T-helper 1 cell treated with Interleukin-12 subunit alpha and Interleukin-12 subunit beta and Interleukin-4 antibody, amounts not matched to agents 30 ng/mL and 1 ng/mL, for 36 hours (primary cell): ENCODE measurements around the gene GAS2L1. TPM values are rescaled to one million over a fixed set of nuclear protein-coding genes. Genes with fewer than 3 reads are reported as not detected.

Source experiments
- intact Hi-C: fragments of 100-400 bp; cut with micrococcal nuclease; formaldehyde crosslinking; loops from one replicate; pipeline ENCODE4 v1.15.1; 2024
- total RNA-seq: library from RNA; stranded (reverse); gene quantifications from 2 replicates; pipeline ENCODE4 v1.2.3, GENCODE V29; 2022

Gene GAS2L1
- total RNA-seq, 1 donor from 2014 or later, result 2.7 TPM

DNA sequence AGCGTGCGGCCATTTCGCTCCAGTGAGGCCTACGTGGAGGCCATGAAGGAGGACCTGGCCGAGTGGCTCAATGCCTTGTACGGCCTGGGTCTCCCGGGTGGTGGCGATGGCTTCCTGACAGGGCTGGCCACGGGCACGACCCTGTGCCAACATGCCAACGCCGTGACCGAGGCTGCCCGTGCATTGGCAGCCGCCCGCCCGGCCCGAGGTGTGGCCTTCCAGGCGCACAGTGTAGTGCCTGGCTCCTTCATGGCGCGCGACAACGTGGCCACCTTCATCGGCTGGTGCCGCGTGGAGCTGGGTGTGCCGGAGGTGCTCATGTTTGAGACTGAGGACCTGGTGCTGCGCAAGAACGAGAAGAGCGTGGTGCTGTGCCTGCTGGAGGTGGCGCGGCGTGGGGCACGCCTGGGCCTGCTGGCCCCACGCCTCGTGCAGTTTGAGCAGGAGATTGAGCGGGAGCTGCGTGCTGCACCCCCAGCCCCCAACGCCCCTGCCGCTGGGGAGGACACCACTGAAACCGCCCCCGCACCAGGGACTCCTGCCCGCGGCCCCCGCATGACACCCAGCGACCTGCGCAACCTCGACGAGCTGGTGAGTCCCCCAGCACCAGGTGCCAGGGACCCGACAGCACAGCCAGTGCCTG lies 1.8 kb downstream of the GAS2L1 start:
- intact Hi-C loops, result loop anchor here (5.0 kb wide), 1 partner anchor 79 kb away; the partner anchor contains the start of gene AP1B1

DNA sequence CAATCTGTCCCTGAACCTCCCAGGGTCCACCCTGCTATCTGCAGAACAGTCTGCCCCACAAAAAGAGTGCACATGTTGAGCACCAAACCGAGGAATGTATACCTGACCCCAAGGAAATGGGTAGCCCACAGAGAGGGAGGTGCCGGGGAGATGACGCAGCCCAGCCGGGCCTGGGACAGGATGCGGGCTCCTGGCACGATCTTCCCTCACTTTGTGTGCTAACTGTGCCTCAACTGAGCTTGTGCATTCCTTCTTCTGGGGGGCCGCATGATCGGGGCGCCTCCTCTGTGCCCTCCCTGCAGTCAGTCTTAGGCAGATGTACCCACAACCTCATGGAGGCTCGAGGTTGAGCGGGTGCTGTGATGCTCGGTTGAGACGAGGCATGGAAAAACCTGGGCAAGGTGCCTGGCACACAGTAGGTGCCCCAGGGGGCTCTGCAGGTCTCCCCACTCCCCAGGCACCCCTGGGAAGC lies 2.4 kb downstream of the GAS2L1 start:
- intact Hi-C loops, result loop anchor here (5.0 kb wide), 1 partner anchor 78 kb away; the partner anchor contains the start of gene AP1B1

DNA sequence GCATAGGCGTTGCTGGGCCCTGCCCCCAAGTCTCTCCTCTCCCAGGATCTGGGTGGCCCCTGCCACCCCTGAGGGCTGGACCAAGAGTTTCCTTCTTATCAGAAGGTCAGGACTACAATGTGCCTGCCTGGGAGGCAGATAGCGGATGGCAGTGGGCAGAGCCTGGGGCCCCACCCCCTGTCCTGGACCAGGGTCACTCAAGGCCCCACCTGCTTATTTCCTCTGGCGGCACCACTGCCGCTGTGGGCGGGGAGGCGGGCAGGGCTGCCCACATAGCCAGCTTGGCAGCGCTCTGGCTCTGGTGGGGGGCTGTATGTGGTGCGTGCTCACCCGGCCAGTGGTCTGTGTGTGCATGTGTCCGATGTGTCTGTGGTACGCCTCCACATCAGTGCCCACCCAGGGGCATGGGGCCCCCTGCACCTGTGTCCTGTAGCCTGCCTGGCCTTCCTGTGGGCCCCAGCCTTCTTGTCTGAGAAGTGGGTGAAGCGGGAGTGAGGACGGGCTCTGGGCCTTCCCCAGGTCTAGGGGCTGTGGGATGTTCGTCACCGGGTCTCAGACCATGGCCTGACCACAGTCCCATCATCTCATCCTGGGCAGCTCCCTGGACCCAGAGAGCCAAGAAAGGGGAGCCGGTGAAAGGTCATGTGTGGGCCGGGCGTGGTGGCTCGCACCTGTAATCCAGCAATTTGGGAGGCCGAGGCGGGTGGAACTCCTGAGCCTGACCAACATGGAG lies 3.0 kb downstream of the GAS2L1 start:
- intact Hi-C loops, result loop anchor here (5.0 kb wide), 1 partner anchor 78 kb away; the partner anchor contains the start of gene AP1B1

DNA sequence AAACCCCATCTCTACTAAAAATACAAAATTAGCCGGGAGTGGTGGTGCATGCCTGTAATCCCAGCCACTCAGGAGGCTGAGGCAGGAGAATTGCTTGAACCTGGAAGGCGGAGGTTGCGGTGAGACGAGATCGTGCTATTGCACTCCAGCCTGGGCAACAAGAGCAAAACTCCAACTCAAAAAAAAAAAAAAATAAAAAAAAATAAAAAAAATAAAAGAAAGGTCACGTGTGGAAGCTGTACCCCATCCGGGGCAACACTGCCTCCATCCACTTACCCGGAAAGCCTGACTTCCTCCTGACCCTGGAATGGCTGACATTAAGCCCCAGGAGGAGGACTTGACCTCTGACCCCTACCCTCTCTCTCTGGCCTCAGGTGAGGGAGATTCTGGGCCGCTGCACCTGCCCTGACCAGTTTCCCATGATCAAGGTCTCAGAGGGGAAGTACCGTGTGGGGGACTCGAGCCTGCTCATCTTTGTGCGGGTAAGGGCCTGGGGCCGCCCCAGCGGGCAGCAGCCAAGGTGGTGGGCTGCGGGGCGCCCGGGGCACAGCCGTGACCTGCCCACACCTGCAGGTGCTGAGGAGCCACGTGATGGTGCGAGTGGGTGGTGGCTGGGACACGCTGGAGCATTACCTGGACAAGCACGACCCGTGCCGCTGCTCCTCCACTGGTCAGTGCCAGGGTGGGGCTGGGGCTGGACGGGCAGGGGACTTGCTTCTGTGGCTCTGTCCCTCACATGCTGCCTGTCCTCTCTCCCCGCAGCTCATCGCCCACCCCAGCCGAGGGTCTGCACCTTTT lies 3.8 kb downstream of the GAS2L1 start:
- intact Hi-C loops, result no loop called here

DNA sequence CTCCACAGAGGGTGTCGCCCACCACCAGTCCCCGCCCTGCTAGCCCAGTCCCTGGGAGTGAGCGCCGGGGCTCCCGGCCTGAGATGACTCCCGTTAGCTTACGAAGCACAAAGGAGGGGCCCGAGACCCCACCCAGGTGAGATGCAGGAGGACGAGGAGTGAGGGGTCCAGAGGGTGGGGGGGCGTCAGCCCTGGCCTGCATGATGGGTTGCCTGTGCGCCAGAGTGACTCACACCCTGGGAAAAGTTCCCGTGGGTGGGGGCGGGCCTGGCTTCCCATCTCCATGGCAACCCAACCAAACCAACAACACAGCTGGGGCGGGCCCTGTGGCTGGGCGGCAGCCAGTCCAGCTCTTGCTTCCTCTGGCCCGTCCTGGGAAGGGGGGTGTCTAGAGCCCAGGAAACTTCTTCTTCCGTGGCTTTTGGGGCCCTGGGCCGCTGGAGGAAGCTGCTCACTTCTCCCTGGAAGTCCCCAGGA lies 4.5 kb downstream of the GAS2L1 start:
- intact Hi-C loops, result no loop called here

DNA sequence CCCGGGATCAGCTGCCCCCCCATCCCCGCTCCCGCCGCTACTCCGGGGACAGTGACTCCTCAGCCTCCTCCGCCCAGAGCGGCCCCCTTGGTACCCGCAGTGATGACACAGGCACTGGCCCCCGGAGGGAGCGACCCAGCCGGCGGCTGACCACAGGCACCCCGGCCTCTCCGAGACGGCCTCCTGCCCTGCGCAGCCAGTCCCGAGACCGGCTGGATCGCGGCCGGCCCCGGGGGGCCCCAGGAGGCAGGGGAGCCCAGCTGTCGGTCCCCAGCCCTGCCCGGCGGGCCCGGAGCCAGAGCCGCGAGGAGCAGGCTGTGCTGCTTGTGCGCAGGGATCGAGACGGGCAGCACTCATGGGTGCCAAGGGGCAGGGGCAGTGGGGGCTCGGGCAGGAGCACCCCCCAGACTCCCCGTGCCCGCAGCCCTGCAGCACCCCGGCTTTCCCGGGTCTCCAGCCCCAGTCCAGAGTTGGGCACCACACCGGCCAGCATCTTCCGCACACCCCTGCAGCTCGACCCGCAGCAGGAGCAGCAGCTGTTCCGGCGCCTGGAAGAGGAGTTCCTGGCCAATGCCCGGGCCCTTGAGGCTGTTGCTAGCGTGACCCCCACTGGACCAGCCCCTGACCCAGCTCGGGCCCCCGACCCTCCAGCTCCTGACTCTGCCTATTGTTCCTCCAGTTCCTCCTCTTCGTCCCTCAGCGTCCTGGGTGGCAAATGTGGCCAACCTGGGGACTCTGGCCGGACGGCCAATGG lies 5.2 kb downstream of the GAS2L1 start:
- intact Hi-C loops, result no loop called here

DNA sequence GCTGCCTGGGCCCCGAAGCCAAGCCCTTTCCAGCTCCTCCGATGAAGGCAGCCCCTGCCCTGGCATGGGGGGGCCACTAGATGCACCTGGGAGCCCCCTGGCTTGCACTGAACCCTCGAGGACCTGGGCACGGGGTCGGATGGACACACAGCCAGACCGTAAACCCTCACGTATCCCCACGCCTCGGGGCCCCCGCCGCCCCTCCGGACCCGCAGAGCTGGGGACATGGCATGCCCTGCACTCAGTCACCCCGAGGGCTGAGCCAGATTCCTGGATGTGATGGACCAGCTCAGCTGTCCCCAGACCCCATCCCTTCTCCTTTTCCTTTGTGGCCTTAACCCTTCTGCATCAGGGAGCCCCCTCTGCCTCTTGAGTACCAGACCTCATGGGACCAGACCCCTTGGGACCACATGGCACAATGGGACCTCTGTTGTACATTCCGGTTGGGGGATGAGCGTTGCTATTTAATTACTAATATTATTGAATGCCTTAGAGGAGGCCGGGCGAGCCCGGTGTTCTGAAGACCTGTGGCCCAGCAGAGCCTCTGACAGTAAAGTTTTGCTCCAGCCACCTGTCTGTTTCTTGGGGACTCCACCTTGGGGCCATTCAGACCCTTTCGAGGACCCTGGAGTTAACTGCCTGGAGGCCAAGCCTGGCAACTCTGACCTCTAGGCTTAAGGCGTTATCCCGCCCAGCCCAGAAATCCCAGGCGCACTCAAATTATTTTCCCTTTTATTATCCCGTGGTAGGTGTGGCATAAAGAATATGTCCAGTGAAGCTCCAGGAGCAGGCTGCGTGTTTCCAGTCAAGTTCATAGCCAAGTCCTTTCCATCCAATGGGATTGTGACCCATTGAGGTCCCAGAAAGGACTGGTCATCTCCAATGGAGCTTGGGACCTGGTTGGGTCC lies 6.0 kb downstream of the GAS2L1 start:
- intact Hi-C loops, result no loop called here

DNA sequence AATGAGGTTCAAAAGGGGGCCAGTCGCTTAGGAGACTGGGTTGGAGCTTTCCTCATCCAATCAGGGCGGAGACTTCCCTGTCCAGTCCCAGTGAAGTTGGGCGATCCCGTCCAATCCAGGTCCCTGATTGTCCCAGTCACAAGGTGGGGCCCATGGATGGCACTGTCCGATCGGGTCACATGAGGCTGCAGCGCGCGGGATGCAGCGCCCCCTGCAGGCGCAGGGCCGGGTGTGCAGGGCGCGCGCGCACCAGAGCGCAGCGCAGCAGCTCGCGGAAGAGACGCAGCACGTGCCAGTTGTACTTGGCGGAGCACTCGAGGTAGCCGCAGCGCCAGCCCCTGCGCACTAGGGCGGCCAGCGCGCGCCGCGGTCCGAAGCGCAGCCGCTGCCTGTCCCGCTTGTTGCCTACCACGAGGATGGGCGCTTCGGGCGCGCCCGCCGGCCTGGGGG lies 6.7 kb downstream of the GAS2L1 start:
- intact Hi-C loops, result no loop called here

DNA sequence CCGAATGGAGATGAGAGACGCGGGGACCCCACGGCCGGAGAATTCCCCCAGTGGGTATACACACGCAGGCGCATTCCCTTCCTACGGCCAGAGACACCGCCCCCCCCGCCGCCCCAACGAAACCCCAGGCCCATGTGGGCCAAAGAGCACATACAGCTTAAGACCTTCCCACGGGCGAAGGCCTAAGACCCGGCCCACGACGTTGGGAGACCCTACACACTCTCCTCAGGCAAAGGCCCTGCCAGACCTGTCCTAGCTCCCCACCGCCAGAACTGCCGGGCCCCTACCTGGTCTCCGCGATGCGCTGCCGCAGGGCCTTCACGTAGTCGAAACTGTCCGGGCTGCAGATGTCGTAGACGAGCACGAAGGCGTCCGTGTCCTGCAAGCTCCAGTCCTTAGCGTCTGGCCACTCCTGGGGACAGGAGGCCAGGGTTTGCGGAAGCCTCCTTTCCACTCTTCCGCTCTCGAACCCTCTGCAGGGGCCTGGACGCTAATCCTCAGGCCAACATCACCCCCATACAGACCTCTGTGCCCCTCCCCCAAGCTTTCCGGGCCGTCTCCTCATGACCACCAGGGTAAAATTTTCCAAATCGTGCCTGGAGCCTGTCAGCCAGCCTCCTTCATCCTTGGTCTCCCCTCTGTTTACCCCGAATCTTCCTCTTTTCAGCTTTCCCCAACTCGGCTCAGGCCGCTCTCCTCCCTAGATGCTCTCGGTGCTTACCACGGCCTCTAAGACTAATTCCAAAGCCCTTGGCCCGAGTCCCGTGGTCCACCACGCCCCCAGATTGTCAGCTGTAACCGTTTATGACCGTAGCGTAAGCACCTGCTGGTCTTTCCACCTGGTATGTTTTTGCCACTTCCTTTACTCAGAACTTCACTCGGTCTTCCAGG lies 7.4 kb downstream of the GAS2L1 start:
- intact Hi-C loops, result no loop called here

DNA sequence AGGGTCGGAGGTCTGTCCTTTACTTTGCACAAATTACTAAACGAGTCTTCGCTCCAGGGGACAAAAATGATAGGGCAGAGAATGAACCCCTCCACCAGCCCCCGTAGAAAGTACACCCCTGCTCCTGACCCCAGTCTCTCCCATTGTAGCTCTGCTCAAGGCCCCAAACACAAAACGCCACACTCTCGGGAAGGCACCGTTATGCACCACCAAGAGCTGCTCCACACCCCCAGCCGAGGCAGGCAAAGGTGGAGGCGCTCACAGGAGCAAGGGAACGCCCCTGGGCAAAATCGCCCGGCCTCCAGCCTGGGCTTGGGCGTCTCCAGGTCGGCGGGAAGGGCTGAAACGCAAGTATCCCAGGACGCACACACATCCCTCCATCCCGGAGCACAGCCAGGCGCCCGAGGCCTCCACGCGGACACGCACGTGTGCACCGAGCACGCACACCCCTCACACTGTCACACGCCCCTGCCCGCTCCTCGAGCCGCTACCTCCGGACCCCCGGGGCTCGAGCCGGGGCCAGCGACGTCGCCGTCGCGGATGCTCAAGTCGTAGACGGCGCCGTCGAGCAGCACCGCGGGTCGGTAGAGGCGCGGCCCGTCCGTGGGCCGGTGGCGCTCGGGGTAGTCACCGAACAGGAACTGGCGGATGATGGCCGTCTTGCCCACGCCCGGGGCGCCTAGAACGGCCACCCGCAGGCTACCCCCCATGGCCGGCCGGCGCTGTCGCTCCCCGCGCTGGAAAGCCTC lies 8.3 kb downstream of the GAS2L1 start:
- intact Hi-C loops, result no loop called here

DNA sequence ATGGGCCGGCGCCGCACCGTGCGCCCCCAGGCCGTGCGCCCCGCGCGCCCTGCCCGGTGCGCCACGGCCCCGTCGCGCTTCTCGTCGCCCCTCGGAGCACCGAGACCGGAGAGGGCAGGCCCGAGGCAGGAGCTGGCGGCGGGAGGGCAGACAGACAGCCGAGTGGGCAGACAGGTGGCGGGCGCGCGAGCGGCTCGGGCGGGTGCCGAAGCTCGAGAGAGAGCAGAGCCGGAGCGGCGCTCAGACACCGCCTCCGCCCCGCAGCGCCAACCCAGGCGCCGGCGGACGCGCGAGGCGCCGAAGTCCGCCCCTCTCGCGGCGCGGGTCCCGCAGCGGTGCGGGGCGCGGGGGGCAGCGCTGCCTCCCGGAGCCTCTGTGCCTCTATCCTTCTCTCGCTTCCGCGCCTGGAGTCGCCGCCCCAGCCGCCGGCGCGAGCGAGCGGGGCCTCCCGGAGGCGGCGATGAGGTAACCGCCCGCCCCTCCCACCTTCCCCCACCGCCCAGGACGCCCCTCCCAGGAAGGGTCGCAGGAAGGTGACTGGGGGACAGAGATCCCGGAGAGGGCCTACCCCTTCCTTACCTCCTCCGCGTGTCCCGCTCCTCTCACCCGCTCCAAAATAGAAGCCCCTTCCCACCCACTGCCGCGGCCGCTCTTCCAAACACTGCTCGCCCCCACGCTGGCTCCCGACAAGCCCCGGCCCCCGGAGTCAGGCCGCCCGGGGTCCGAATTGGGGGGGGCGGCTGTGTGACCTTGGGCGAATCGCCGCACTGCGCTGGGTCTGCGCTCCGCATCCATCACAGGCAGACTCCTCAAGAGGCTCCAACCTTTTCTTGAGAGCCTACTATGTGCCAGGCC lies 9.1 kb downstream of the GAS2L1 start, which contains the start of gene RASL10A:
RASL10A (minus strand) TSS at position 412 of the 855 bp plus-strand sequence. CDS start 451 bp downstream, outside the sequence.
- intact Hi-C loops, result no loop called here

DNA sequence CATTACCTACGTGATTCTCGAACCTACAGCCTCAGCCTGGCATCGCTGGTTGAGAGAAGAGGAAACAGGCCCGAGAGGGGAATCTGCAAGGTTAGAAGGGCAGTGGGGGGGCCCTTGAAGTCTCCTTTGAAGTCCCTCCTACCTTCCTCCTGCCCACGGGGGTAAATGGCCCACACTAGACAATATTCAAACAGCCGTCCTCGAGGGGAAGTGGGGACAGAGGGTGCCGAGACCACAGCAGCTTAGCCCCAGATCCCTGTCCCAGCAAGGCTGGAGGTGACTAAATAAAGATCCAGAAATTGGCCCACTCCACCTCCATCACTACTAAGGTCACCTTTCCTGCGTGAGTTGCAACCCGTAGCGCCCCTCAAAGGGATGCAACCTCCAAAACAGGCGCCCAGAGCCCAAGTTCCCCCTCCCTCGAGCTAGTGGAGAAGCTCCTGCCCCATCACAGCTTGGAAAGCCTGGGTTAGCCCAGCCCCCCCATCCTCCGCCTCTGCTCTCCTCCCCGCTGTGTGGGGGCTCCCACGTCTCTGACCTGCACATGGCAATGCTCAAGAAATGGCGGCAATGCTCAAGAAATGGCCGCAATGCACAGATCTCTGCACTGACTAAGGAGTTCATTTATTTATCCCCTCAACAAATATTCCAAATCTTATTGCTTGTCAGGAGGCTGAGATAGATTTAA lies 9.8 kb downstream of the GAS2L1 start:
- intact Hi-C loops, result no loop called here

DNA sequence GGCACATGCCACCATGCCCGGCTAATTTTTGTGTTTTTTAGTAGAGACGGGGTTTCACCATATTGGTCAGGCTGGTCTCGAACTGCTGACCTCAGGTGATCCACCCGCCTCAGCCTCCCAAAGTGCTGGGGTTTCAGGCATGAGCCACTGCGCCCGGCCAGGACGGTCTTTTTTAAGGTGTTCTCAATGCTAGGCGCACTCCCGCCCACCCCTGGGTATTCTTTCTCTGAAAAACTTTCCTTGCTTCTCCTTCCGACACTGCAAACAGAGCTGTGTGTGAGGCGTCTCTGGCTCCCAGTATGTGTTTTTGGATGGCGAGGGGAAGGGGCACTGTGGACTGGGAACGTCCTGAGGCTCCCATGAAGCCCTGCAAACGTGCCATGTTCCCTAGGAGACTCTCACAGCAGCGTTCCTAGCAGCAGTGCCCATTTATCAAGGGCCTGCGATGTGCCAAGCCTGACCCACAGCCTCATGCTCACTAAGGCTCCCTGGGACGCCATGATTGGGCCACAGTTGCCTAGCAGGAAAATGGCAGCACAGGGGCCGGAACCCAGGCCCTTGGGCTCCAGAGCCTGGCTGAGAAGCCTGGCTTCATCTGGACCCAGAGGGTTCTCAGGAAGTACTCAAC lies 11.5 kb downstream of the GAS2L1 start:
- intact Hi-C loops, result no loop called here

DNA sequence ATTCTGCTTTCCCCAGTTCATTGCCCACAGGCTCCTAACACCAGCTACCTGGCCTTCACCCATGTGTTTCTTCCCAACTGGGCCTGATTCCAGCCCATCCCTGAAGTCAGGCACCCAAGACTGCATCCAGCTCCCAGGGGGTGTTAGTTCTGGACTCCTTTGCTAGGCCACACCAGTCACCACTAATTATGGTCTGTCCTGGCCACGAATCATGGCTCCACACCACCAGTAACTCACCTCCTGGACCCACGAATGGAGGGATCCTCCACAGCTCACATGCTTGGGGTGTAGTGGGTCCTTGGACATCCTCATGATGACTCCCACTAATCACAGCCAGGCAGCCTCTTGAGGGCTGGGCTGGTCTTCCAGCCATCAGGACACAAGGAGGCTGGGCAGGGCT lies 12.6 kb downstream of the GAS2L1 start:
- intact Hi-C loops, result no loop called here

DNA sequence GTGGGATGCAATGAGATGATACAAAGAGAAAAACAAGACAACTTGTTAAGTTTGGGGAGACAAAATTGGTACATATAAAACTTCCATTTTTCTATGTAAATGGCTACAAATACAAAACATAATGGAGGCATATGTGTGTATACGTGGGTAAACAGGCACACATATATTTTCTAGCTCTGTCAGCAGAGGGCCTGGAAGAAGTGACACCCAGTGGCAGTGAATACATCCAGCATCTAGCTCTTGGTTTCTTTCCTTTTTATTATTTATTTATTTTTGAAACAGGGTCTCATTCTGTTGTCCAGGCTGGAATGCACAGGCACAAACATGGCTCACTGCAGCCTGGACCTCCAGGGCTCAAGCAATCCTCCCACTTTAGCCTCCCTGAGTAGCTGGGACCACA lies 14.1 kb downstream of the GAS2L1 start:
- intact Hi-C loops, result no loop called here

DNA sequence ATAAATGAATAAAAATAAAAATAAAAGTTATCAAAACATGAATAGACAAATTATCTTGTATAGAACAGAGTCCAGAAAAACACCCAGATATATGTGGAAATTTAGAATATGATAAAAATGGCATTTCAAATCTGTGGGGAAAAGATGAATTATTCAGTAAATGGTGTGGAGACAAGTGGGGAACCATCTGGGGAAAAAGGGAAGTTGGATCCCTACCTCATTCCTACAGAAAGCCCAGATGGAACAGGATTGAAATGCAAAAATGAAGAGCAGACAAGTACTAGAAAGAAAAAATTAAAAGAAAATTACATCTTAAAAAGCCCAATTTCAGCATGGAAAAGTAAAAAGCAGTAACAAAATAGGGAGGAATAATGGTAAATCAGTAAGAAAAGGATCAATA lies 17.2 kb downstream of the GAS2L1 start:
- intact Hi-C loops, result no loop called here
